Measurements from ENCODE around the gene PRAMEF1. TPM values are rescaled to one million over a fixed set of nuclear protein-coding genes. Genes with fewer than 3 reads are reported as not detected.

The PRAMEF1 gene
- total RNA-seq, 1 experiment from 2014 or later: not detected

- no peaks in the 10 kb centered on the region for H3K36me3 ChIP-seq (ENCODE audit: control insufficient read depth, insufficient read depth, low read length)
- no peak overlapping the region for H3K4me3 ChIP-seq (ENCODE audit: low read depth, low read length)
- TF ChIP-seq CTCF (IDR thresholded peaks at IDR 0.05; ENCODE audit: insufficient read depth in 1 of 2, low read depth in 1 of 2, low read length in 1 of 2, severe bottlenecking in 1 of 2, unreplicated experiment in 1 of 2): no peak
- BruUV-seq (replicated peaks): no TSS peak
- no peaks in the 10 kb centered on the region for H3K4me1 Mint-ChIP-seq (ENCODE audit: low read depth, unreplicated experiment)
- no peak for DNase-seq
- peaks cover 11% of the 10 kb centered on the region for H3K27me3 Mint-ChIP-seq (ENCODE audit: insufficient read depth, unreplicated experiment)
- H3K9me3 ChIP-seq: no peaks in the 10 kb centered on the region
- H3K4me1 ChIP-seq: no peaks in the 10 kb centered on the region
- H3K9me3 Mint-ChIP-seq (ENCODE audit: unreplicated experiment): no peaks in the 10 kb centered on the region
- no peak overlapping the region for H3K27ac Mint-ChIP-seq (ENCODE audit: unreplicated experiment)
- intact Hi-C loops (cut with micrococcal nuclease; ENCODE audit: unreplicated experiment): no loop called here
- POLR2A ChIA-PET: no interaction called here
- no peak overlapping the region for H3K4me3 Mint-ChIP-seq (ENCODE audit: unreplicated experiment)
- no peaks in the 10 kb centered on the region; the same call in 1 of the 2 replicates for H3K27me3 ChIP-seq (replicated peaks; ENCODE audit: control insufficient read depth, insufficient read depth, low read length)
- CTCF ChIA-PET: no interaction called here
- H3K36me3 Mint-ChIP-seq (ENCODE audit: insufficient read depth, unreplicated experiment): no peaks in the 10 kb centered on the region
These were observed 18.7 kb upstream of the PRAMEF1 start for GRCh38 chr1:12772520-12772919.

DNA sequence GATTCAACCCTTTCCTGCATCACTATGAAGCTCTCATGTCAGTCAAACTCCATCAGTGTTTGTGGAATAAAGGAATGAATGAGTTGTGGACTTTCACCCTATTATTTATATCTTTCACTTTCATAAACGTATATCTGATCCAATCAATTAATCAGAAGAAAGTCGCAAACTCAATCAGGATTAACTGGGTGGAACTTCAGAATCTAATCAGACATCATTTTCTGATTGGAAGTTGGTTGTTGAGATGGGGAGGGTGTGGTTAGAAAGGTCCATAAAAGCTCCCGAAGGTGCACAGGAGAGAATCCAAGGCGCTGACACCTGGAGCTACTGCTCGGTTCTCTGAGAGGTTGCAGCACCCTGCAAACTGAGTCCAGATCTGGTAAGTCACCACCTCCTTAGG lies 17.8 kb upstream of the PRAMEF1 start, which contains the start of gene PRAMEF12:
PRAMEF12 (plus strand) TSS at position 301 of the 400 bp plus-strand sequence. CDS start 1,130 bp downstream, outside the sequence.
- BruUV-seq (replicated peaks): no TSS peak
- Histone ChIP-seq H3K27me3 (replicated peaks; ENCODE audit: control insufficient read depth, insufficient read depth, low read length) (no peaks in the 10 kb centered on the region; the same call in 1 of the 2 replicates), H3K36me3 (ENCODE audit: control insufficient read depth, insufficient read depth, low read length) (no peaks in the 10 kb centered on the region), H3K9me3 (no peaks in the 10 kb centered on the region), H3K4me3 (ENCODE audit: low read depth, low read length) (no peak within 1 kb of the TSS), H3K4me1 (no peaks in the 10 kb centered on the region)
- no peak for TF ChIP-seq CTCF (IDR thresholded peaks at IDR 0.05; ENCODE audit: insufficient read depth in 1 of 2, low read depth in 1 of 2, low read length in 1 of 2, severe bottlenecking in 1 of 2, unreplicated experiment in 1 of 2)
- peaks cover 11% of the 10 kb centered on the region for H3K27me3 Mint-ChIP-seq (ENCODE audit: insufficient read depth, unreplicated experiment)
- H3K36me3 Mint-ChIP-seq (ENCODE audit: insufficient read depth, unreplicated experiment): no peaks in the 10 kb centered on the region
- DNase-seq: no peak
- no peak within 1 kb of the TSS for H3K27ac Mint-ChIP-seq (ENCODE audit: unreplicated experiment)
- H3K4me3 Mint-ChIP-seq (ENCODE audit: unreplicated experiment): no peak within 1 kb of the TSS
- POLR2A ChIA-PET: no interaction called here
- no peaks in the 10 kb centered on the region for H3K4me1 Mint-ChIP-seq (ENCODE audit: low read depth, unreplicated experiment)
- CTCF ChIA-PET: no interaction called here
- intact Hi-C loops (cut with micrococcal nuclease; ENCODE audit: unreplicated experiment): no loop called here
- no peaks in the 10 kb centered on the region for H3K9me3 Mint-ChIP-seq (ENCODE audit: unreplicated experiment)

DNA sequence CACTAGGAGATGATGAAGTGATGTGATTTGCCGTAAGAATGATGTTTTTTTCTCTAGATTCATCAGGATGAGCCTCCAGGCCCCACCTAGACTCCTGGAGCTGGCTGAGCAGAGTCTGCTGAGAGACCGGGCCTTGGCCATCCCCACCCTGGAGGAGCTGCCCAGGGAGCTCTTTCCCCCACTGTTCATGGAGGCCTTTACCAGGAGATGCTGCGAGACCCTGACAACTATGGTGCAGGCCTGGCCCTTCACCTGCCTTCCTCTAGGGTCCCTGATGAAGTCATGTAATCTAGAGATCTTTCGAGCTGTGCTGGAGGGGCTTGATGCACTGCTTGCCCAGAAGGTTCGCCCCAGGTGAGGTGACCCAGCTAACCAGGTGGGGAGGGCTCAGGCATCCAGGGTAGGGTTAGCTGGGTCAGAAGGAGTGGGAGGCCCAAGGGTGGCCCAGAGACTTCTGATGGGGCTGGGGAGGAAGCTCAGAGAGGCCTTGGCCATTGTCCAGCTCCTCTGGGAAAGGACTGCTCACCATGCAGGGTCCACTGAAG lies 16.3 kb upstream of the PRAMEF1 start:
- TF ChIP-seq CTCF (IDR thresholded peaks at IDR 0.05; ENCODE audit: insufficient read depth in 1 of 2, low read depth in 1 of 2, low read length in 1 of 2, severe bottlenecking in 1 of 2, unreplicated experiment in 1 of 2): no peak
- intact Hi-C loops (cut with micrococcal nuclease; ENCODE audit: unreplicated experiment): no loop called here
- no peak for DNase-seq
- Mint-ChIP-seq H3K9me3 (ENCODE audit: unreplicated experiment) (no peaks in the 10 kb centered on the region), H3K27me3 (ENCODE audit: insufficient read depth, unreplicated experiment) (peaks cover 11% of the 10 kb centered on the region), H3K4me3 (ENCODE audit: unreplicated experiment) (no peak overlapping the region), H3K27ac (ENCODE audit: unreplicated experiment) (no peak overlapping the region), H3K4me1 (ENCODE audit: low read depth, unreplicated experiment) (no peaks in the 10 kb centered on the region), H3K36me3 (ENCODE audit: insufficient read depth, unreplicated experiment) (no peaks in the 10 kb centered on the region)
- no peaks in the 10 kb centered on the region; the same call in 1 of the 2 replicates for H3K27me3 ChIP-seq (replicated peaks; ENCODE audit: control insufficient read depth, insufficient read depth, low read length)
- no peaks in the 10 kb centered on the region for H3K36me3 ChIP-seq (ENCODE audit: control insufficient read depth, insufficient read depth, low read length)
- BruUV-seq (replicated peaks): no TSS peak
- H3K4me3 ChIP-seq (ENCODE audit: low read depth, low read length): no peak overlapping the region
- no peaks in the 10 kb centered on the region for H3K9me3 ChIP-seq
- no peaks in the 10 kb centered on the region for H3K4me1 ChIP-seq
- ChIA-PET CTCF (no interaction called here), POLR2A (no interaction called here)
